Fibroblast of lung (primary cell): ENCODE measurements around the gene CBX1. TPM values are rescaled to one million over a fixed set of nuclear protein-coding genes. Genes with fewer than 3 reads are reported as not detected.

Experiments used
- DNase-seq, 2 donors: peaks; one replicate each; pipeline versions ENCODE4 v3.0.0 to v3.0.0-alpha.2; 2010; ENCODE audit warnings: low read depth in 2 of 2
- H2AFZ ChIP-seq: 2 replicates; pipeline ENCODE4 v1.5.1; 2012; ENCODE audit warnings: low read length, control low read depth, inconsistent platforms
- H3K27ac ChIP-seq: 2 replicates; pipeline ENCODE4 v1.5.1; 2011; ENCODE audit warnings: low read length, control low read depth; ENCODE audit not compliant: insufficient read depth
- H3K27me3 ChIP-seq: 2 replicates; pipeline ENCODE4 v1.5.1; 2011; ENCODE audit warnings: mild to moderate bottlenecking, low read length; ENCODE audit not compliant: control insufficient read depth, insufficient read depth
- H3K36me3 ChIP-seq: 2 replicates; pipeline ENCODE4 v1.5.1; 2011; ENCODE audit warnings: low read length; ENCODE audit not compliant: control insufficient read depth, insufficient read depth
- H3K4me1 ChIP-seq: 2 replicates; pipeline ENCODE4 v1.5.1; 2011; ENCODE audit warnings: low read length; ENCODE audit not compliant: control insufficient read depth, insufficient read depth; ENCODE audit errors: extremely low read depth
- H3K4me2 ChIP-seq: 2 replicates; pipeline ENCODE4 v1.5.1; 2011; ENCODE audit warnings: low read length, control low read depth; ENCODE audit not compliant: insufficient read depth; ENCODE audit errors: extremely low read depth
- H3K4me3 ChIP-seq, 4 experiments: fragments of 200-600 bp in 1 of 4; sonication (generic) in 1 of 4; replicated peaks in 1 of 4; 2 replicates each; pipeline ENCODE4 v1.5.1; 2011 to 2016; ENCODE audit warnings: low read length in 4 of 4, low read depth in 3 of 4, mild to moderate bottlenecking in 3 of 4, control low read depth in 2 of 4, inconsistent platforms in 1 of 4, mixed read lengths in 1 of 4; ENCODE audit not compliant: insufficient read depth in 1 of 4; ENCODE audit errors: control extremely low read depth in 1 of 4
- H3K79me2 ChIP-seq: 2 replicates; pipeline ENCODE4 v1.5.1; 2012; ENCODE audit warnings: mild to moderate bottlenecking, low read length, inconsistent platforms; ENCODE audit not compliant: control insufficient read depth, insufficient read depth
- H3K9ac ChIP-seq: 2 replicates; pipeline ENCODE4 v1.5.1; 2011; ENCODE audit warnings: mild to moderate bottlenecking, low read length, control low read depth; ENCODE audit not compliant: insufficient read depth
- H3K9me3 ChIP-seq: 2 replicates; pipeline ENCODE4 v1.5.1; 2012; ENCODE audit warnings: low read depth, low read length; ENCODE audit not compliant: control insufficient read depth, insufficient read depth
- H4K20me1 ChIP-seq: 2 replicates; pipeline ENCODE4 v1.5.1; 2011; ENCODE audit warnings: low read length; ENCODE audit not compliant: control insufficient read depth, insufficient read depth; ENCODE audit errors: extremely low read depth
- CTCF ChIP-seq, 2 donors: IDR thresholded peaks in 1 of 2; conservative IDR thresholded peaks in 1 of 2; 1 replicate in 1 of 2; 2 replicates in 1 of 2; pipeline ENCODE4 v1.5.1; 2011 to 2012; ENCODE audit warnings: low read length in 2 of 2, control low read depth in 1 of 2, inconsistent platforms in 1 of 2, low read depth in 1 of 2, mild to moderate bottlenecking in 1 of 2
- EZH2 ChIP-seq: IDR thresholded peaks from 2 replicates; pipeline ENCODE4 v1.5.1; 2012; ENCODE audit warnings: low read length, control low read depth, mild to moderate bottlenecking; ENCODE audit errors: missing control alignments
- polyA plus RNA-seq, 2 donors: library from polyadenylated mRNA; depleted of rRNA in 1 of 2; stranded (reverse) in 1 of 2; unstranded in 1 of 2; fragments of >200 nt; gene quantifications; 2 replicates each; pipeline ENCODE4 v1.2.1, GENCODE V29; 2011 to 2012; ENCODE audit warnings: missing spikeins in 1 of 2
- total RNA-seq: library from RNA; depleted of rRNA; stranded (reverse); fragments of >200 nt; gene quantifications from 2 replicates; pipeline ENCODE4 v1.2.1, GENCODE V29; 2014

The CBX1 gene
- total and polyA plus RNA-seq, 2 donors (not counting 1 experiment from before 2014, with no cell fraction given), result 50.4 to 64.8 TPM

- no peaks in the 10 kb centered on the region for H3K9me3 ChIP-seq
- H4K20me1 ChIP-seq, result no peaks in the 10 kb centered on the region
- peaks cover 38% of the 10 kb centered on the region for H3K79me2 ChIP-seq
- H3K4me3 ChIP-seq, result no peak overlapping the region
- H3K4me1 ChIP-seq, result peaks cover 6% of the 10 kb centered on the region
- no peak for DNase-seq
- no peak overlapping the region for H3K4me2 ChIP-seq
- peaks cover 2% of the 10 kb centered on the region for H3K36me3 ChIP-seq
- no peak overlapping the region for H3K27ac ChIP-seq
- H2AFZ ChIP-seq, result no peak overlapping the region
- TF ChIP-seq EZH2 (no peak), CTCF (conservative IDR thresholded peaks at IDR 0.05 in 1 of 2, IDR thresholded peaks at IDR 0.05 in 1 of 2; ENCODE audit: low read depth in 1 of 2, low read length in 2 of 2) (no peak)
- H3K27me3 ChIP-seq, result no peaks in the 10 kb centered on the region
- no peak overlapping the region for H3K9ac ChIP-seq
These were observed 10.6 kb upstream of the CBX1 start for GRCh38 chr17:48111937-48112241.

GRCh38 chr17:48110761-48111160 lies 9.5 kb upstream of the CBX1 start:
- no peak for DNase-seq
- no peak overlapping the region for H3K4me2 ChIP-seq
- H3K27ac ChIP-seq, result no peak overlapping the region
- H3K36me3 ChIP-seq, result peaks cover 2% of the 10 kb centered on the region
- H3K9ac ChIP-seq, result no peak overlapping the region
- no peak for TF ChIP-seq CTCF (conservative IDR thresholded peaks at IDR 0.05 in 1 of 2, IDR thresholded peaks at IDR 0.05 in 1 of 2; ENCODE audit: low read depth in 1 of 2, low read length in 2 of 2)
- TF ChIP-seq EZH2, result no peak
- no peak overlapping the region for H3K4me3 ChIP-seq
- peaks cover 38% of the 10 kb centered on the region for H3K79me2 ChIP-seq
- H3K9me3 ChIP-seq, result no peaks in the 10 kb centered on the region
- H2AFZ ChIP-seq, result no peak overlapping the region
- H4K20me1 ChIP-seq, result no peaks in the 10 kb centered on the region
- no peaks in the 10 kb centered on the region for H3K27me3 ChIP-seq
- H3K4me1 ChIP-seq, result peaks cover 6% of the 10 kb centered on the region

GRCh38 chr17:48107137-48108055 lies 6.1 kb upstream of the CBX1 start, which contains the start of gene SNX11:
Gene SNX11, plus strand, starts transcription at chr17:48107766. Its CDS starts 4,278 bp downstream, at chr17:48112044.
- Histone ChIP-seq H3K79me2 (peaks cover 37% of the 10 kb centered on the region), H3K27ac (peak within 1 kb of the TSS; percentile 62), H3K9ac (peak within 1 kb of the TSS; percentile 81), H3K27me3 (no peaks in the 10 kb centered on the region), H3K4me1 (peaks cover 6% of the 10 kb centered on the region), H3K9me3 (no peaks in the 10 kb centered on the region), H4K20me1 (no peaks in the 10 kb centered on the region), H3K4me2 (peak within 1 kb of the TSS; percentile 99), H3K4me3 (peak within 1 kb of the TSS; percentile 70 to 97 (median 88)), H2AFZ (peak within 1 kb of the TSS; percentile 99), H3K36me3 (no peaks in the 10 kb centered on the region)
- DNase-seq, result peak; percentile 74 to 86
- TF ChIP-seq EZH2 (no peak), CTCF (conservative IDR thresholded peaks at IDR 0.05 in 1 of 2, IDR thresholded peaks at IDR 0.05 in 1 of 2; ENCODE audit: low read depth in 1 of 2, low read length in 2 of 2) (peak in 1 of 2 donors; percentile 8)
